Astrocyte of the cerebellum (primary cell): ENCODE results near the gene SLC38A1.

ENCODE experiments used
- DNase-seq: peaks from one replicate; pipeline ENCODE4 v3.0.0-alpha.2; 2011; ENCODE audit warnings: low read depth
- H3K4me3 ChIP-seq: 2 replicates; pipeline ENCODE4 v1.5.1; 2011; ENCODE audit warnings: mild to moderate bottlenecking, low read depth, low read length, moderate library complexity
- CTCF ChIP-seq: IDR thresholded peaks from 2 replicates; pipeline ENCODE4 v1.5.1; 2012; ENCODE audit warnings: low read length, low read depth, moderate library complexity, mild to moderate bottlenecking; ENCODE audit errors: missing control alignments
- in situ Hi-C: cut with HindIII; loops from 2 replicates; pipeline ENCODE4 v1.10.0; 2017; ENCODE audit warnings: low sequenced_read_pairs

Gene SLC38A1

GRCh38 chr12:46234000-46234399, 34.8 kb downstream of the SLC38A1 start:
- no peak overlapping the region for H3K4me3 ChIP-seq
- no peak for TF ChIP-seq CTCF
- DNase-seq = no peak
- in situ Hi-C loops = no loop called here

GRCh38 chr12:46233423-46233822, 35.4 kb downstream of the SLC38A1 start:
- DNase-seq = no peak
- in situ Hi-C loops = no loop called here
- TF ChIP-seq CTCF = no peak
- H3K4me3 ChIP-seq = no peak overlapping the region

DNA sequence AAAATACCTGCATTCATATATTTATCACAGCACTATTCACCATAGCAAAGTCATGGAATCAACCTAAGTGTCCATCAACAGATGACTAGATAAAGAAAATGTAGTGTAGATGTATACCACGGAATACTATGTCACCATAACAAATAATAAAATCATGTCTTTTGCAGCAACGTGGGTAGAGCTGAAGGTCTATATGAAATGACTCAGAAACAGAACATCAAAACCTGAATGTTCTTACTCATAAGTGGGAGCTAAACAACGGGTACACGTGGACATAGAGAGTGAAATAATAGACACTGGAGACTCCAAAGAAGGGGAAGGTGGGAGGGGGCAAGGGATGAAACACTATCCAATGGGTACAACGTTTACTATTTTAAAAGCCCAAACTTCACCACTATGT, 37.9 kb downstream of the SLC38A1 start:
- in situ Hi-C loops = no loop called here
- no peak for TF ChIP-seq CTCF
- no peak overlapping the region for H3K4me3 ChIP-seq
- no peak for DNase-seq

GRCh38 chr12:46230306-46230705, 38.5 kb downstream of the SLC38A1 start:
- DNase-seq = no peak
- no peak overlapping the region for H3K4me3 ChIP-seq
- TF ChIP-seq CTCF = no peak
- in situ Hi-C loops = no loop called here

DNA sequence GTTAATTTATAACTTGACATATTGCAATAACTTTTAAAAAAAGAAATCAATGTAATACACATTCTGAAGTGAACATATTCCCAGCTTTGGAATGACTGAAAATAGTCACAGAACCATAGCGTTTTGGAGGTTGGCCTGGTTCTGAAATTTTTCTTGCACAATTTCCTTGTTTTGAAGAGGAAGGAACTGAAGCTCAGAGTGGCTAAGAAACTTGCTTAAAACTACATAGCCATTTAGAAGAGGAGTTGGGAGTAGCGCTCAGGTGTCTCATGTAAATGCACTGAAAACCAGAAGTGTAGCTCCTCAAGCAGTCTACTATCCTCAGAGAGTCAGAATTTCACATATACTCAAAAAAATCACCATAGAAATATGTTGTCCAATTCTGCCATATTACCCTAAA, 41.2 kb downstream of the SLC38A1 start:
- TF ChIP-seq CTCF = no peak
- H3K4me3 ChIP-seq = no peak overlapping the region
- no peak for DNase-seq
- in situ Hi-C loops = no loop called here

DNA sequence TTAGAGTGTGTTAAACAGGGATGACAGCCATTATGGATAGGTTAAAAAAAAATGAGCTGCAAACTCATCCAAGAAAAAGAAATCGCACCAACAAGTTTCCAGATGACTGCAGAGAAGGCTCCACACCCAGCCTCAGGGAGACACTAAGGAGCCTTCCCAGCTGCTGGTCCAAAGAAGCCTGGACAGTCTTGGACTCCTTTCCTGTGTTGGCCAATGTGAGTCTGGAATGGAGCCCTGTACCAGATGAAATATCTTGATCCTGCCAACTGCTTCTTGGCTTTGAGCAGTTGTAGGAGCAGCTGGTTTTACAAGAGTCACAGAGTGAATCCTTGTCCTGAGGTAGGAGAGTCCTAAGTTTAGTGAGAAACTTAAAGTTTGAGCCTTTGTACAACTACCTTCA, 44.5 kb downstream of the SLC38A1 start:
- in situ Hi-C loops = no loop called here
- H3K4me3 ChIP-seq = no peak overlapping the region
- no peak for TF ChIP-seq CTCF
- peak; percentile 49 for DNase-seq

DNA sequence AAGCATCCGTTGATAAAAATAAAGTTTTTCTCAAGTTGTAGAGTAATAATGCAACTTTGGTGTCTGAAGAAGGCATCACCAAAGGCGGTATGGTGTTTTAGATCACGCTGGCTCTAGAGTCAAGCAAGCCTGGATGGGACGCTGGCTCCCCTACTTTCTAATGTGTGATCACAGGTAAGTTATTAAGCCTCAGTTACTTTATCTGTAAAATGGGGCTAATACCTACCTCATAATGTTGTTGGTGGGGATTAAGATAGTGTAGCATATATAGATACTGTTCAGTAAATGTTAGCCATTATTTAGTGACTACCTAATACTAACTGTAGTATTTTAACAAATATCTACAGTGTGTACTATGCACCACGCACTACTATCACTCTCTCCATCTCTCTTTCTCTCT, 45.8 kb downstream of the SLC38A1 start:
- in situ Hi-C loops = no loop called here
- no peak overlapping the region for H3K4me3 ChIP-seq
- DNase-seq = no peak
- no peak for TF ChIP-seq CTCF
